HepG2 (cell line): Measurements from ENCODE around the gene MYO1C.

Experiments used
- CTCF ChIP-seq: sonication (generic); formaldehyde crosslinking; IDR thresholded peaks from 2 replicates; pipeline ENCODE4 v1.5.0; 2020; ENCODE audit warnings: mild to moderate bottlenecking, missing genetic modification reagents, moderate library complexity
- JUN ChIP-seq: sonication (generic); formaldehyde crosslinking; IDR thresholded peaks from 2 replicates; pipeline ENCODE4 v1.4.0; 2020; ENCODE audit warnings: mild to moderate bottlenecking, missing genetic modification reagents
- PPARG ChIP-seq: conservative IDR thresholded peaks from 2 replicates; pipeline ENCODE4 v1.6.1; 2016; ENCODE audit warnings: missing biosample characterization, missing genetic modification reagents

- TF ChIP-seq CTCF (CRISPR knock-in tag) (no peak), JUN (CRISPR knock-in tag) (no peak), PPARG (CRISPR knock-in tag) (no peak)
Measured at GRCh38 chr17:1512351-1512750, 19.9 kb upstream of the MYO1C start.
